H54 (cell line): ENCODE results near the gene TAS2R30.

Experiments
- DNase-seq: peaks from one replicate; pipeline ENCODE4 v3.0.0; 2011; ENCODE audit warnings: low spot score, mixed read lengths; ENCODE audit not compliant: insufficient read length
- FAIRE-seq: peaks from 3 replicates; lab custom pipeline; 2011; peaks lifted over from hg19 to GRCh38; lab: Jason Lieb, UNC
- POLR2A ChIP-seq: IDR thresholded peaks from 2 replicates; pipeline ENCODE4 v1.6.1; 2011; ENCODE audit warnings: low read depth, mild to moderate bottlenecking, low read length

Gene TAS2R30

GRCh38 chr12:11092128-11092527 lies 42.3 kb downstream of the TAS2R30 start, which contains the start of gene TAS2R43:
Gene TAS2R43 (minus strand): TSS chr12:11092313. CDS start chr12:11092229, 84 bp downstream.
- no peak for FAIRE-seq
- no peak for TF ChIP-seq POLR2A
- DNase-seq: no peak

GRCh38 chr12:11089246-11089645 lies 45.2 kb downstream of the TAS2R30 start:
- TF ChIP-seq POLR2A: no peak
- no peak for DNase-seq
- FAIRE-seq: no peak

GRCh38 chr12:11085419-11085818 lies 49.0 kb downstream of the TAS2R30 start:
- FAIRE-seq (no peak), DNase-seq (no peak)
- no peak for TF ChIP-seq POLR2A
